GM12878 (cell line): ENCODE results near the gene ZNF112. TPM values are rescaled to one million over a fixed set of nuclear protein-coding genes. Genes with fewer than 3 reads are reported as not detected.
A peak's percentile ranks its signal among the peaks of the same experiment; 100 is the strongest.

Source experiments
- ATAC-seq: fragments of 200-7000 bp; cut with Tn5 transposase; 3 replicates; pipeline ENCODE4 v1.9.1; 2020; ENCODE audit warnings: mild to moderate bottlenecking, moderate library complexity
- BruUV-seq: library from RNA; stranded (reverse); fragments of 400-500 nt; replicated peaks from 2 replicates; lab custom pipeline; 2021; lab: Mats Ljungman, UMichigan
- CTCF ChIA-PET: fragments of 300-600 bp; sonication (Branson Sonifier 250); formaldehyde crosslinking; extraction: SDS; loops from one replicate; lab custom pipeline; 2021; ENCODE audit warnings: inconsistent platforms; lab: Yijun Ruan, JAX
- POLR2A ChIA-PET: fragments of 350-600 bp; formaldehyde crosslinking; extraction: SDS; loops from one replicate; lab custom pipeline; 2021; ENCODE audit warnings: inconsistent platforms; lab: Charles Lee
- RAD21 ChIA-PET: fragments of 300-600 bp; sonication (Branson Sonifier 250); formaldehyde crosslinking; loops from one replicate; lab custom pipeline; 2023; ENCODE audit warnings: antibody characterized with exemption; ENCODE audit not compliant: unreplicated experiment; lab: Charles Lee
- SMC1A ChIA-PET: fragments of 300-600 bp; sonication (Branson Sonifier 250); formaldehyde crosslinking; loops from one replicate; lab custom pipeline; 2023; ENCODE audit not compliant: unreplicated experiment, uncharacterized antibody; lab: Charles Lee
- DNase-seq: peaks from one replicate; pipeline ENCODE4 v3.0.0-alpha.2; 2011; ENCODE audit warnings: low read depth, low spot score
- FAIRE-seq: peaks from 3 replicates; lab custom pipeline; 2011; peaks lifted over from hg19 to GRCh38; lab: Jason Lieb, UNC
- H2AFZ ChIP-seq: 2 replicates; pipeline ENCODE4 v1.6.0; 2011; ENCODE audit warnings: low read depth, low read length, control low read depth; ENCODE audit not compliant: control insufficient read depth
- H3K27ac ChIP-seq: 2 replicates; pipeline ENCODE4 v1.5.1; 2011; ENCODE audit warnings: control low read depth; ENCODE audit not compliant: control insufficient read depth, insufficient read depth
- H3K27me3 ChIP-seq, 2 experiments: replicated peaks in 1 of 2; 2 replicates each; pipeline versions ENCODE4 v1.6.0 to v1.6.1; 2011; ENCODE audit warnings: low read length in 1 of 2; ENCODE audit not compliant: control insufficient read depth in 2 of 2, insufficient read depth in 2 of 2
- H3K36me3 ChIP-seq, 2 experiments: 2 replicates each; pipeline ENCODE4 v1.5.1; 2011; ENCODE audit warnings: low read length in 1 of 2; ENCODE audit not compliant: control insufficient read depth in 2 of 2, insufficient read depth in 2 of 2
- H3K4me1 ChIP-seq: 2 replicates; pipeline ENCODE4 v1.6.1; 2011; ENCODE audit warnings: mild to moderate bottlenecking, low read length, moderate library complexity, mixed read lengths; ENCODE audit not compliant: control insufficient read depth, insufficient read depth
- H3K4me2 ChIP-seq: 2 replicates; pipeline ENCODE4 v1.6.0; 2011; ENCODE audit warnings: control low read depth; ENCODE audit not compliant: control insufficient read depth, insufficient read depth
- H3K4me3 ChIP-seq: fragments of 200-600 bp; sonication (generic); 2 replicates; pipeline ENCODE4 v1.5.1; 2016
- H3K79me2 ChIP-seq: 2 replicates; pipeline ENCODE4 v1.6.0; 2011; ENCODE audit warnings: low read length; ENCODE audit not compliant: control insufficient read depth, insufficient read depth
- H3K9ac ChIP-seq: 2 replicates; pipeline ENCODE4 v1.8.0; 2011; ENCODE audit warnings: low read length, control low read depth, mixed read lengths; ENCODE audit not compliant: control insufficient read depth, insufficient read depth
- H3K9me3 ChIP-seq: replicated peaks from 3 replicates; pipeline ENCODE4 v1.5.1; 2011; ENCODE audit warnings: mild to moderate bottlenecking, low read length; ENCODE audit not compliant: control insufficient read depth, insufficient read depth
- H4K20me1 ChIP-seq: 2 replicates; pipeline ENCODE4 v1.6.0; 2011; ENCODE audit not compliant: control insufficient read depth, insufficient read depth
- BHLHE40 ChIP-seq, 2 experiments: fragments of 450-650 bp in 1 of 2; IDR thresholded peaks; 2 replicates each; pipeline ENCODE4 v1.6.1; 2011 to 2017; ENCODE audit warnings: low read depth in 2 of 2, borderline replicate concordance in 1 of 2, improper control_type of control experiment in 1 of 2, low read length in 1 of 2, mild to moderate bottlenecking in 1 of 2
- FOXM1 ChIP-seq: IDR thresholded peaks from 2 replicates; pipeline ENCODE4 v1.6.1; 2012; ENCODE audit warnings: low read depth, mild to moderate bottlenecking, inconsistent platforms, low read length, moderate library complexity
- IRF5 ChIP-seq: fragments of 450-650 bp; IDR thresholded peaks from 2 replicates; pipeline ENCODE4 v1.6.1; 2017; ENCODE audit warnings: borderline replicate concordance
- MTA3 ChIP-seq: IDR thresholded peaks from 2 replicates; pipeline ENCODE4 v1.6.1; 2012; ENCODE audit warnings: low read length, inconsistent platforms, borderline replicate concordance
- PKNOX1 ChIP-seq: fragments of 450-650 bp; IDR thresholded peaks from 2 replicates; pipeline ENCODE4 v1.6.1; 2016; ENCODE audit warnings: mild to moderate bottlenecking
- TCF7 ChIP-seq: IDR thresholded peaks from 2 replicates; pipeline ENCODE4 v1.6.1; 2014; ENCODE audit warnings: antibody characterized with exemption, borderline replicate concordance
- ZNF384 ChIP-seq: IDR thresholded peaks from 2 replicates; pipeline ENCODE4 v1.6.1; 2012; ENCODE audit warnings: low read depth, mild to moderate bottlenecking, low read length, improper control_type of control experiment, borderline replicate concordance
- WGBS: methylation state at CpG from one replicate; pipeline ENCODE4 v1.1.6; 2016; ENCODE audit warnings: low lambda C conversion rate; ENCODE audit not compliant: insufficient replicate concordance, insufficient coverage; ENCODE audit errors: missing lambda C conversion rate; 5-methylcytosine and 5-hydroxymethylcytosine counted together
- in situ Hi-C: fragments of 300-500 bp; cut with MboI; formaldehyde crosslinking; loops from 9 replicates; pipeline ENCODE4 v1.14.3; 2018; ENCODE audit warnings: mixed read lengths
- intact Hi-C: fragments of 100-400 bp; cut with micrococcal nuclease; formaldehyde crosslinking; loops from one replicate; pipeline ENCODE4 v1.14.2; 2022; ENCODE audit not compliant: unreplicated experiment
- polyA plus RNA-seq, 11 experiments: library from polyadenylated mRNA; depleted of rRNA in 4 of 11; unstranded in 6 of 11; stranded (reverse) in 5 of 11; fragments of >200 nt; fragmentation: Nextera tagmentation in 4 of 11; fragmentation: Illumina TruSeq in 1 of 11; extraction: Ambion mirVana in 4 of 11; extraction: Trizol in 1 of 11; gene quantifications; 1 replicate in 1 of 11; 2 replicates in 10 of 11; pipeline versions ENCODE4 v1.2.1 to v1.2.3, GENCODE V29; 2011 to 2016; ENCODE audit warnings: inconsistent platforms in 2 of 11, missing spikeins in 2 of 11, low read depth in 1 of 11
- total RNA-seq, 4 experiments: library from RNA; depleted of rRNA in 3 of 4; stranded (reverse); fragments of >200 nt in 3 of 4; fragmentation: Illumina TruSeq in 1 of 4; extraction: Trizol in 1 of 4; gene quantifications; 2 replicates each; pipeline versions ENCODE4 v1.2.1 to v1.2.3, GENCODE V29; 2013 to 2021

Gene ZNF112
- total and polyA plus RNA-seq, 10 of the 15 experiments (the other 5 are each of a cell fraction or from before 2014, with no cell fraction given) = 0.03 to 0.25 (median 0.07) TPM; not detected in 4

GRCh38 chr19:44305457-44305856 lies 51.0 kb downstream of the ZNF112 start:
- Histone ChIP-seq H3K4me2 (peak overlapping the region; percentile 70), H3K27me3 (no peaks in the 10 kb centered on the region), H2AFZ (peak overlapping the region; percentile 99), H3K36me3 (peaks cover 0 to 5% of the 10 kb centered on the region in 2 experiments; a peak in 1 of 4 replicates), H3K27ac (no peak overlapping the region), H4K20me1 (no peaks in the 10 kb centered on the region), H3K4me3 (peak overlapping the region; percentile 90), H3K9ac (no peak overlapping the region), H3K9me3 (peaks cover 2% of the 10 kb centered on the region; the same call in 2 of the 3 replicates), H3K79me2 (peaks cover 6% of the 10 kb centered on the region), H3K4me1 (peaks cover 7% of the 10 kb centered on the region)
- intact Hi-C loops (loop anchor here (10.0 kb wide), 1 partner anchor 199 kb away; the partner anchor contains the start of gene ZNF180), in situ Hi-C loops (no loop called here)
- SMC1A ChIA-PET = interaction anchor here (1.0 to 1.3 kb wide), 4 partner anchors 10 to 447 kb away, joined by 3 to 5 read pairs (median 4); partner anchors contain the start of gene ZNF226
- FAIRE-seq (no peak), ATAC-seq (no peak), DNase-seq (no peak)
- TF ChIP-seq BHLHE40 (IDR thresholded peaks at IDR 0.05; ENCODE audit: borderline replicate concordance in 1 of 2, low read depth in 2 of 2, low read length in 1 of 2) (no peak), FOXM1 (no peak), ZNF384 (no peak), TCF7 (no peak), MTA3 (no peak), PKNOX1 (no peak), IRF5 (no peak)
- BruUV-seq = no TSS peak
- CTCF ChIA-PET = interaction anchor here (0.8 kb wide), 1 partner anchor 13 kb away, joined by 3 read pairs; no protein-coding TSS in a partner anchor
- POLR2A ChIA-PET = no interaction called here
- 34% methylated on average over 4 of the region's 4 CpGs for WGBS
- RAD21 ChIA-PET = interaction anchor here (0.8 to 2.0 kb wide), 3 partner anchors 98 to 321 kb away, joined by 3 to 6 read pairs (median 5); partner anchors contain the start of gene ZNF180
